ENCODE results near the gene MBD6.
A peak's percentile ranks its signal among the peaks of the same experiment; 100 is the strongest.
"Not testable (repeated sequence)": the region's sequence is repeated elsewhere in the genome, so short reads cannot be mapped to it uniquely, and the experiment has no call there.

The MBD6 gene

GRCh38 chr12:57515408-57515933 lies 7.2 kb upstream of the MBD6 start:
- DNase-seq (ENCODE audit: low spot score): no peak

GRCh38 chr12:57515934-57516541 lies 6.6 kb upstream of the MBD6 start:
- DNase-seq (ENCODE audit: low spot score): no peak

GRCh38 chr12:57516617-57517153 lies 5.9 kb upstream of the MBD6 start:
- DNase-seq (ENCODE audit: low spot score): no peak

GRCh38 chr12:57517187-57517586 lies 5.4 kb upstream of the MBD6 start:
- no peak for DNase-seq (ENCODE audit: low spot score)

- DNase-seq (ENCODE audit: low spot score): not testable (repeated sequence)
Measured at GRCh38 chr12:57517718-57518117, 4.9 kb upstream of the MBD6 start.

GRCh38 chr12:57518176-57518919 lies 4.3 kb upstream of the MBD6 start:
- no peak for DNase-seq (ENCODE audit: low spot score)

GRCh38 chr12:57518920-57519795 lies 3.5 kb upstream of the MBD6 start:
- DNase-seq (ENCODE audit: low spot score): peak; percentile 38

GRCh38 chr12:57519796-57520052 lies 2.9 kb upstream of the MBD6 start:
- peak; percentile 30 for DNase-seq (ENCODE audit: low spot score)

DNA sequence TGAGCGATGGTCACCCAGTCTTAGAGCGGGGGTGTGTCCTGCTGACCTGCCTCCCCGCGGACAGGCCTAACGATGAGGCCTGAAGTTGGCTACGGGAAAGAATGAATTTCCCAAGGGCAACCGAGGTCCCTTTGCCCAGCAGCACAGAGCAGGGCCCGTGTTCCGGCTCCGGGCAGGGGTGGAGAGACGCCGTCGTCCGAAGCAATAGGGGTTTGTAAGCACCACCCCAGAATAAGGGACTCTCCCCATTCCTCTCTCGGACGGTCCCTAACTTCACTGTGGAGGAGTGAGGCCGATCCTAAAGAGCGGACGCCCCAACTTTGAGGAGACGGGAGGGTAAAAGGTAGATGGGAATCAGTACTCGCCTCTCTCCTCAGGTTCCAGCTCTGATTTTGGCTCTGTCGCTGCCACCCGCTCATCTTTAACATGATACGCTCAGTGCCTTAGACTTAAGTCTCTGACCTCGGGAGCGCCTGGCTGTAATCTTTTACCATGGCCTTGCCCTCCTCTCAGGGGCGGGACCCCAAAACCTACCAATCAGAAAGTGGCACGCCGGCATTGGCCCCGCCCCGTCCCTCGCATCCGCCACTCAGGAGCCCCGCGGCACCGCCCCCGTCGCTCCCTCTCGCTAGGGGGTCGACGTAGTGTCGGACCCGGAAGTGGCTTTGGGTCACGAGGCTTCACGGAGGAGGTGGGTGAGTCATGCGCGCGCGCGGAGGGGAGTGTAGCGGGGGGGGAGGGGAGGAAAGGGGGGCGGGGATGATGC lies 2.4 kb upstream of the MBD6 start, which contains the start of gene DDIT3:
TSS of gene DDIT3 (minus strand) at position 462 of the 766 bp plus-strand sequence. CDS start 3,108 bp downstream, outside the sequence.
- peak; percentile 96 for DNase-seq (ENCODE audit: low spot score)

DNA sequence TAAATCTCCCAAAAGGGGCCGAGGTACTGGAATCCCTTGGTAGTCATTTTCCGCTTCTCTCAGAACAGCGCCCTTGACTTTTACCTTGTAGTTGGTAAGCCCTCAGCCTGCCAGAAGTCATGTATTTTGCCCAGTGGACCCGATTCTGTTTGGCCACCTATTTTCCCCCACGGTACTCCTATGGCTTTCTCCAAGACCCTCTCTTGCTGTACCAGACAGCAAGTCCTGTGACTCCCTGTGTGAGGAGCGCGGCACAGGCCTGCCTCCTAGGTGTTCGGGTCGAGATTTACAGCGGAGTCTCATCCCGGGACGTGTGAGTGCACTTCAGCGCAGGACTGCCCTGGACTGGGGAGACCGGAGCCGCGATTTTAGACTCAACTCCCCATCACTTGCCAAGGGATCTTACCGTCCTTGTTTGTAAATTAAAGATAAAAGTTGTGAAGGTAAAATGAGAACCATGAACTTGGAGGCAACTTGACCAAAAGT lies 1.1 kb upstream of the MBD6 start:
- no peak for DNase-seq (ENCODE audit: low spot score)

DNA sequence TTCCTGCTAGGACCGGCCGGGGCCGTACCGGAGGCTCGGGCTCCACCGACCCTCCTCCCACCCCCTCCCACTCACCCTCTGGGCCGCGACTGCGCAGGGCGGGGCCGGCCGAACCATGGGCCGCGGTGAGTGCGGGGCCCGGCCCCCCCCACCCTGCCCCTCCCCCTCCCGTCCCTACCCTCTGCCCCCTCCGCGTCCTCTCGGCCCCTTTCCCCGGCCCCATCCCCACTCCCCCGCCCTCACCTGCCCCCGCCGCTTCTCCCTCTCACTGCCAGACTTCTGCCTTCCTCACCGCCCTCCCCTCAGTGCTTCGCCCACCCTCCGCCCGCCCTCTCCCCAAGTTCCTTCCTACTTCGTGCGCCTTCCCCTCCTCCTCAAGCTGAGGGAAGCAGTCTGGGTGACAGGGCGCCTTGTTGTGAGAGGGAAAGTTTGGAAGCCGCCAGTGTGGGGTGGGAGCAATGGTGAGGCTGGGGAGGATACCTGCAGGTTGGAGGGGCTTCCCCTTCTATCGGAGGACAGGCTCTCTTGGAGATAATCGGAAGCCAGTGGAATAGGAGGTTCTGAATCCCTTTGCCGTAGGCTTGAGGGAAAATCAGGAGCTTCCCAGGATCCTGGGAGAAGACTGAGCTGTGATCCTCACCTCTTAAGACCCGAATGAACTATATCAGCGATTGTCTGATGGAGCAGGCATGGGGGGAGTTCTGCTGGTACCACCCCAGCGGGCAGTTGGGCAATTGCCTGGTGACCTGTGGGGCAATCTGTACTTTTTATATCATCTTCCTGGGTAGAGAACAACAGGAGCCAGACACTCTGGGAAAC lies 472 bp downstream of the MBD6 start:
- DNase-seq (ENCODE audit: low spot score): no peak

GRCh38 chr12:57523706-57524614 lies 1.3 kb downstream of the MBD6 start:
- DNase-seq (ENCODE audit: low spot score): no peak

DNA sequence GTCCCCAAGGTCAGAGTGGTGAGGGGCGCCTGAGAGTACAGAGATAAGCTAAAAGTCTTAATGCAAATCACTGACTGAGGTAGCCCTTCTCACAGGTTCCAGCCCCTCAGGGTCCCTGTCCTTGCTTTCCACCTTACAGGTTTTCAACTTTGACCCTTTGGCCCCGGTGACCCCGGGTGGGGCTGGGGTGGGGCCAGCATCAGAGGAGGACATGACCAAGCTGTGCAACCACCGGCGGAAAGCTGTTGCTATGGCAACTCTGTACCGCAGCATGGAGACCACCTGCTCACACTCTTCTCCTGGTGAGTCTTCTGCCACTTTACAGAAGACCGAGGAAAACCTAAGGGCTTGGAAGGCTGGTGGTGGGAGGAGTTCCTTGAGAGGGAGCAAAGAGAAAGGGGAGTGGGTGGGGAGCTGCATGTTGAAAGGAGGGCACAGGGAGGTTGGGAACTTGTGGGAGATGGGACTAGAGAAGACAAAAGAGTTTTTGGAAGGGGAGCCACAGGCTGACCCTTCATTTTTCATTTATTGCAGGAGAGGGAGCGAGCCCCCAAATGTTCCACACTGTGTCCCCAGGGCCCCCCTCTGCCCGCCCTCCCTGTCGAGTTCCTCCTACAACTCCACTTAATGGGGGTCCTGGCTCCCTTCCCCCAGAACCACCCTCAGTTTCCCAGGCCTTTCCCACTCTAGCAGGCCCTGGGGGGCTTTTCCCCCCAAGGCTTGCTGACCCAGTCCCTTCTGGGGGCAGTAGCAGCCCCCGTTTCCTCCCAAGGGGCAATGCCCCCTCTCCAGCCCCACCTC lies 2.4 kb downstream of the MBD6 start:
- DNase-seq (ENCODE audit: low spot score): no peak

DNA sequence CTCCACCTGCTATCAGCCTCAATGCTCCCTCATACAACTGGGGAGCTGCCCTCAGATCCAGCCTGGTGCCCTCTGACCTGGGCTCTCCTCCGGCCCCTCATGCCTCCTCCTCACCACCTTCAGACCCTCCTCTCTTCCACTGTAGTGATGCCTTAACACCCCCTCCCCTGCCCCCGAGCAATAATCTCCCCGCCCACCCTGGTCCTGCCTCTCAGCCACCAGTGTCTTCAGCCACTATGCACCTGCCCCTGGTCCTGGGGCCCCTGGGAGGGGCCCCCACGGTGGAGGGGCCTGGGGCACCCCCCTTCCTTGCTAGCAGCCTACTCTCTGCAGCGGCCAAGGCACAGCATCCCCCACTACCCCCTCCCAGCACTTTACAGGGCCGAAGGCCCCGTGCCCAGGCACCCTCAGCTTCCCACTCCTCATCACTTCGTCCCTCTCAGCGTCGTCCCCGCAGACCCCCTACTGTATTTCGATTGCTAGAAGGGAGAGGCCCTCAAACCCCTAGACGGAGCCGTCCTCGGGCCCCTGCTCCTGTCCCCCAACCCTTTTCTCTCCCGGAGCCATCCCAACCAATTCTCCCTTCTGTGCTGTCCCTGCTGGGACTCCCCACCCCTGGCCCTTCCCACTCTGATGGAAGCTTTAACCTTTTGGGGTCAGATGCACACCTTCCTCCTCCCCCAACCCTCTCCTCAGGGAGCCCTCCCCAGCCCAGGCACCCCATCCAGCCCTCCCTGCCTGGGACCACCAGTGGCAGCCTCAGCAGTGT lies 3.2 kb downstream of the MBD6 start:
- DNase-seq (ENCODE audit: low spot score): no peak

DNA sequence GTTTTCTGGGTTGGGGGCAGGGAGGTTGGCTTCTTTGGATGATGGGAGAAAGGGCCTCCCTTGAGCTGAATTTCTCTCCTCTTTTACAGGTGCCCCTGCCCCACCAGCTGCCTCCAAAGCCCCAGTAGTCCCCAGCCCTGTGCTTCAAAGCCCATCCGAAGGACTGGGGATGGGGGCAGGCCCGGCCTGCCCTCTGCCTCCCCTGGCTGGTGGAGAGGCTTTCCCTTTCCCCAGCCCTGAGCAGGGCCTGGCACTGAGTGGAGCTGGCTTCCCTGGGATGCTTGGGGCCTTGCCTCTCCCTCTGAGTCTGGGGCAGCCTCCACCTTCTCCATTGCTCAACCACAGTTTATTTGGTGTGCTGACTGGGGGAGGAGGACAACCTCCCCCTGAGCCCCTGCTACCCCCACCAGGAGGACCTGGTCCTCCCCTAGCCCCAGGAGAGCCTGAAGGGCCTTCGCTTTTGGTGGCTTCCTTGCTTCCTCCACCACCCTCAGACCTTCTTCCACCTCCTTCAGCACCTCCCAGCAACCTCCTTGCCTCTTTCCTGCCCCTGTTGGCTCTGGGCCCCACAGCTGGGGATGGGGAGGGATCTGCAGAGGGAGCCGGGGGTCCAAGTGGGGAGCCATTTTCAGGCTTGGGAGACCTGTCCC lies 4.0 kb downstream of the MBD6 start:
- no peak for DNase-seq (ENCODE audit: low spot score)

DNA sequence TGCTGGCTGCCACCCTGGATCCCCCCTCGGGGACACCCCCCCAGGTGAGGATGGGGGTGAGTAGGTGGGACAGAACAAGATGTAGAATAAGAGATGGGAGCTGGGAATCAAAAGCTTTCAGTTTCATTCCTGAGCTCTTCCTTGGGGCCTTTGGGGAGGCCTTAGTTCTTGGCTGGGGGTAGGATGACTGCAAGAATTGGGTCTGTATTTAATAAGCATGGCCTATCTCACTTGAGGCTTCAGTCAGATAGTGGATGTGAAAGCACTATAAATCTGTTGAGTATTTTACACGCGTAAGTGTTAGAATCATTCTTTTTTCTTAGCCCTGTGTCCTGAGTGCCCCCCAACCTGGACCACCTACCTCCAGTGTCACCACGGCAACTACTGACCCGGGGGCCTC lies 4.6 kb downstream of the MBD6 start:
- no peak for DNase-seq (ENCODE audit: low spot score)

DNA sequence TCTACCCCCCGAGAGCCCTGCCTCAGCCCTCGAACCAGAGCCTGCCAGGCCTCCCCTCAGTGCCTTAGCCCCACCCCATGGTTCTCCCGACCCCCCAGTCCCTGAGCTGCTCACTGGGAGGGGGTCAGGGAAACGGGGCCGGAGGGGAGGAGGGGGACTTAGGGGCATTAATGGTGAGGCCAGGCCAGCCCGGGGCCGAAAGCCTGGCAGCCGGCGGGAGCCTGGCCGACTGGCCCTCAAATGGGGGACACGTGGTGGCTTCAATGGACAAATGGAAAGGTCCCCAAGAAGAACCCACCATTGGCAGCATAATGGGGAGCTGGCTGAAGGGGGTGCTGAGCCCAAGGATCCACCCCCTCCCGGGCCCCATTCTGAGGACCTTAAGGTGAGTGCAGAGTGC lies 5.6 kb downstream of the MBD6 start:
- no peak for DNase-seq (ENCODE audit: low spot score)
